ENCODE measurements around the gene FBXW2. TPM values are rescaled to one million over a fixed set of nuclear protein-coding genes. Genes with fewer than 3 reads are reported as not detected.

Gene FBXW2
- polyA plus RNA-seq, 1 of the 3 experiments (the other 2 are of a cell fraction) = 40.1 TPM

- TF ChIP-seq REST (IDR thresholded peaks at IDR 0.05; ENCODE audit: low read depth, low read length) = no peak
Observed at GRCh38 chr9:120745278-120745677, 47.9 kb downstream of the FBXW2 start (continued).

GRCh38 chr9:120742951-120743416 is 50.2 kb downstream of the FBXW2 start:
- WGBS (ENCODE audit: low lambda C conversion rate) = 76% methylated on average over 5 of the region's 6 CpGs
- no peaks in the 10 kb centered on the region for H4K20me1 ChIP-seq (ENCODE audit: insufficient read depth)
- H3K27me3 ChIP-seq (ENCODE audit: insufficient read depth) = no peaks in the 10 kb centered on the region
- no peaks in the 10 kb centered on the region for H3K4me1 ChIP-seq (ENCODE audit: control insufficient read depth in 1 of 2, insufficient read depth in 2 of 2, low read depth in 1 of 2, low read length in 1 of 2)
- no peaks in the 10 kb centered on the region for H3K79me2 ChIP-seq (ENCODE audit: insufficient read depth)
- ChIA-PET POLR2A (no interaction called here), CTCF (interaction anchor here (1.2 to 4.1 kb wide), 3 partner anchors 13 to 133 kb away, joined by 3 to 23 read pairs (median 10); no protein-coding TSS in a partner anchor)
- no peak overlapping the region for H3K27ac ChIP-seq (ENCODE audit: low read depth in 2 of 2, low read length in 1 of 2)
- TF ChIP-seq RFX5 (IDR thresholded peaks at IDR 0.05; ENCODE audit: low read length) = no peak
- peak; percentile 72 for TF ChIP-seq RAD21 (IDR thresholded peaks at IDR 0.05; ENCODE audit: low read length)
- no peak for TF ChIP-seq REST (IDR thresholded peaks at IDR 0.05; ENCODE audit: low read depth, low read length)
- peak; percentile 47; the same call in 1 of the 2 replicates for TF ChIP-seq PBX3 (IDR thresholded peaks at IDR 0.05)
- TF ChIP-seq TCF12 (IDR thresholded peaks at IDR 0.05) = no peak
- TF ChIP-seq SMC3 (IDR thresholded peaks at IDR 0.05; ENCODE audit: low read depth, low read length) = peak; percentile 52
- TF ChIP-seq CTCF (IDR thresholded peaks at IDR 0.05) = peak; percentile 72
- TF ChIP-seq MEF2A (IDR thresholded peaks at IDR 0.05; ENCODE audit: borderline replicate concordance, low read depth) = no peak
- H3K4me3 ChIP-seq (ENCODE audit: low read depth in 2 of 2, low read length in 1 of 2) = no peak overlapping the region; a peak in 1 of 4 replicates
- H3K9me2 ChIP-seq = no peaks in the 10 kb centered on the region
- no peak overlapping the region for H3K4me2 ChIP-seq
- H3K9ac ChIP-seq = no peak overlapping the region
- no peak overlapping the region for H2AFZ ChIP-seq (ENCODE audit: low read depth)
- H3K36me3 ChIP-seq (replicated peaks in 1 of 2; ENCODE audit: control insufficient read depth in 1 of 2, insufficient read depth in 2 of 2, low read length in 1 of 2) = no peaks in the 10 kb centered on the region
- H3K9me3 ChIP-seq = no peaks in the 10 kb centered on the region
- peaks cover 10% of the 10 kb centered on the region for H3F3A ChIP-seq (replicated peaks; ENCODE audit: insufficient read depth)
- DNase-seq = peak; percentile 71
